Endothelial cell of umbilical vein (primary cell): ENCODE data around the gene LHFPL6. TPM values are rescaled to one million over a fixed set of nuclear protein-coding genes. Genes with fewer than 3 reads are reported as not detected.

Experiments
- BruUV-seq: library from RNA; stranded (reverse); fragments of 400-500 nt; replicated peaks from 2 replicates; lab custom pipeline; 2021; lab: Mats Ljungman, UMichigan
- CTCF ChIA-PET: fragments of 300-600, 350-600 bp; sonication (Branson Sonifier 250); formaldehyde crosslinking; loops from one replicate; lab custom pipeline; 2021; ENCODE audit warnings: antibody characterized with exemption, inconsistent platforms; lab: Charles Lee
- POLR2A ChIA-PET: fragments of 300-600, 350-600 bp; sonication (Branson Sonifier 250); formaldehyde crosslinking; loops from one replicate; lab custom pipeline; 2021; ENCODE audit warnings: antibody characterized with exemption, inconsistent platforms; lab: Charles Lee
- DNase-seq: peaks from one replicate; pipeline ENCODE4 v3.0.0-alpha.2; 2011; ENCODE audit warnings: low read depth, low spot score
- FAIRE-seq: peaks from 2 replicates; lab custom pipeline; 2011; peaks lifted over from hg19 to GRCh38; lab: Jason Lieb, UNC
- H2AFZ ChIP-seq: 2 replicates; pipeline ENCODE4 v1.6.0; 2012; ENCODE audit warnings: low read depth, low read length, control low read depth, inconsistent platforms
- H3K27ac ChIP-seq: 2 replicates; pipeline ENCODE4 v1.5.1; 2011; ENCODE audit warnings: low read depth, mild to moderate bottlenecking, control low read depth, low read length, moderate library complexity; ENCODE audit not compliant: insufficient read depth
- H3K27me3 ChIP-seq, 2 experiments: 2 replicates each; pipeline versions ENCODE4 v1.6.0 to v1.6.1; 2011; ENCODE audit warnings: low read length in 2 of 2, mixed read lengths in 1 of 2; ENCODE audit not compliant: control insufficient read depth in 2 of 2, insufficient read depth in 2 of 2
- H3K36me3 ChIP-seq, 2 experiments: 2 replicates in 1 of 2; 3 replicates in 1 of 2; pipeline ENCODE4 v1.5.1; 2011; ENCODE audit warnings: low read length in 2 of 2, mild to moderate bottlenecking in 1 of 2, moderate library complexity in 1 of 2; ENCODE audit not compliant: control insufficient read depth in 2 of 2, insufficient read depth in 2 of 2; ENCODE audit errors: extremely low read depth in 1 of 2
- H3K4me1 ChIP-seq: 3 replicates; pipeline ENCODE4 v1.5.1; 2011; ENCODE audit warnings: mild to moderate bottlenecking, low read length; ENCODE audit not compliant: control insufficient read depth, insufficient read depth; ENCODE audit errors: extremely low read depth
- H3K4me2 ChIP-seq: 2 replicates; pipeline ENCODE4 v1.6.1; 2011; ENCODE audit warnings: low read length, control low read depth, mixed read lengths; ENCODE audit not compliant: insufficient read depth
- H3K4me3 ChIP-seq, 3 experiments: fragments of 200-600 bp in 1 of 3; sonication (generic), shearing (Covaris generic) in 1 of 3; replicated peaks in 1 of 3; 2 replicates each; pipeline ENCODE4 v1.5.1; 2011 to 2016; ENCODE audit warnings: control low read depth in 3 of 3, low read length in 3 of 3, mild to moderate bottlenecking in 2 of 3, inconsistent platforms in 1 of 3, low read depth in 1 of 3, moderate library complexity in 1 of 3; ENCODE audit not compliant: insufficient read depth in 1 of 3
- H3K79me2 ChIP-seq: 2 replicates; pipeline ENCODE4 v1.6.0; 2012; ENCODE audit warnings: low read length, inconsistent platforms; ENCODE audit not compliant: control insufficient read depth, insufficient read depth
- H3K9ac ChIP-seq: replicated peaks from 2 replicates; pipeline ENCODE3; 2011; ENCODE audit warnings: low read length, control low read depth; ENCODE audit not compliant: insufficient read depth; ENCODE audit errors: extremely low read depth
- H3K9me1 ChIP-seq: replicated peaks from 3 replicates; pipeline ENCODE4 v1.6.0; 2011; ENCODE audit warnings: mild to moderate bottlenecking, low read length; ENCODE audit not compliant: control insufficient read depth, insufficient read depth; ENCODE audit errors: extremely low read depth
- H3K9me3 ChIP-seq: replicated peaks from 2 replicates; pipeline ENCODE4 v1.5.1; 2012; ENCODE audit warnings: low read length, inconsistent platforms; ENCODE audit not compliant: control insufficient read depth, insufficient read depth
- H4K20me1 ChIP-seq: replicated peaks from 2 replicates; pipeline ENCODE3; 2011; ENCODE audit warnings: mild to moderate bottlenecking, low read length; ENCODE audit not compliant: control insufficient read depth, insufficient read depth; ENCODE audit errors: extremely low read depth
- EZH2 ChIP-seq: IDR thresholded peaks from 2 replicates; pipeline ENCODE4 v1.6.1; 2012; ENCODE audit warnings: borderline replicate concordance, low read depth, mild to moderate bottlenecking, moderate library complexity, low read length, inconsistent platforms; ENCODE audit not compliant: severe bottlenecking
- FOS ChIP-seq: IDR thresholded peaks from 2 replicates; pipeline ENCODE4 v1.6.1; 2011; ENCODE audit warnings: mild to moderate bottlenecking, low read length, moderate library complexity, borderline replicate concordance; ENCODE audit not compliant: insufficient read depth
- GATA2 ChIP-seq: IDR thresholded peaks from 2 replicates; pipeline ENCODE4 v1.7.0; 2011; ENCODE audit warnings: low read depth, mild to moderate bottlenecking, moderate library complexity, mixed read lengths, low read length; ENCODE audit not compliant: insufficient read length, insufficient read depth
- JUN ChIP-seq: IDR thresholded peaks from 2 replicates; pipeline ENCODE4 v1.6.1; 2011; ENCODE audit warnings: borderline replicate concordance, low read depth; ENCODE audit not compliant: insufficient read length, insufficient read depth
- MAX ChIP-seq: IDR thresholded peaks from 2 replicates; pipeline ENCODE4 v1.6.1; 2011; ENCODE audit not compliant: insufficient read depth, insufficient read length
- MYC ChIP-seq: IDR thresholded peaks from one replicate; pipeline ENCODE4 v1.6.1; 2011; ENCODE audit warnings: mild to moderate bottlenecking, low read depth, low read length
- POLR2A ChIP-seq: IDR thresholded peaks from 2 replicates; pipeline ENCODE4 v1.6.1; 2012; ENCODE audit warnings: low read depth, mild to moderate bottlenecking, control low read depth, low read length
- POLR2AphosphoS5 ChIP-seq: IDR thresholded peaks from 2 replicates; pipeline ENCODE4 v1.6.1; 2012; ENCODE audit warnings: low read depth, mild to moderate bottlenecking, control low read depth, low read length, moderate library complexity; ENCODE audit not compliant: insufficient read depth
- dilution Hi-C: fragments of 300-500 bp; cut with MboI; formaldehyde crosslinking; loops from one replicate; pipeline ENCODE4 v1.15.0; 2019; ENCODE audit warnings: low sequenced_read_pairs; ENCODE audit not compliant: extremely low pct_ligation_motif_present
- intact Hi-C: fragments of 100-400 bp; cut with micrococcal nuclease; formaldehyde crosslinking; loops from one replicate; pipeline ENCODE4 v1.10.0; 2022
- polyA plus RNA-seq, 4 experiments: library from polyadenylated mRNA; depleted of rRNA in 3 of 4; stranded (reverse) in 3 of 4; unstranded in 1 of 4; fragments of >200 nt; gene quantifications; 2 replicates each; pipeline versions ENCODE4 v1.2.1 to v1.2.3, GENCODE V29; 2011 to 2012; ENCODE audit warnings: missing spikeins in 1 of 4
- total RNA-seq: library from RNA; stranded (reverse); gene quantifications from 2 replicates; pipeline ENCODE4 v1.2.3, GENCODE V29; 2021
- TF ChIP-seq, protein P1 (sequence below), 2 donors: IDR thresholded peaks; 1 replicate in 1 of 2; 2 replicates in 1 of 2; pipeline ENCODE4 v1.5.1; 2011; ENCODE audit warnings: low read length in 2 of 2, mild to moderate bottlenecking in 2 of 2, moderate library complexity in 2 of 2, control low read depth in 1 of 2, inconsistent platforms in 1 of 2, low read depth in 1 of 2; ENCODE audit not compliant: insufficient read depth in 1 of 2; ENCODE audit errors: extremely low read depth in 1 of 2

Gene LHFPL6
- total and polyA plus RNA-seq, 2 donors (not counting 3 experiments of a cell fraction or from before 2014, with no cell fraction given) = 17.5 to 19.4 TPM

DNA sequence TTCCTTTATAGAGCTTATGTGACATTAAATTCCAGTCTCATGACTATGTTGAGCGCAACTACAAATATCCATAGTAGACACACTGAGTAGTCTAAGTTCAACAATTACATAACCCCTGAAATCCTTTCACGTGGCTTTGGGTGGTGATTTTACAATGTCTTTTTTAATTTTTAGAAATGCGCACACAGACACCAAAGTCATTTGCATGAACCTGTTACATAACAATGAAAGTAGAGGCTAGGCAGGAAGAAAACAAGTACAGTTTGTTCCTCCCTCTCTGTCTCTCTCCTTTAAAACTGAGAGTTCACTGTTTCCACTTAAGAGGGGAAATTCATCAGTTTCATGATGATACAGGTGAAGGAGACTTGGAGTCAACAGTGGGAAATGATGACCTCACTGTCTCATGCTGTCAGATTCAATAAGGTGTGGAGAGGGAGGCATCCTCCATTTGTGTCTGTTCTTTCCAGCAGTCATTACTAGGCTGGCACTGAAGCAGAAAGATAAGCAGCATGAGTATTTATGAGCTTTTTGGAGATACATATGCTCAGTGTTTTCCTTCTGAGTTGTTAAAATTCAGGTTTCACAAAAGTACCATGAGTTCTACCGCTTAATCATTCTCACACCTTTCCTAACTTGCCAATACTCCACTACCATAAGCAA is 201.8 kb downstream of the LHFPL6 start:
- dilution Hi-C loops = no loop called here

More for the DNA sequence above, 201.8 kb downstream of the LHFPL6 start:
- no peak overlapping the region for H3K4me3 ChIP-seq
- no peaks in the 10 kb centered on the region for H3K9me1 ChIP-seq
- no peaks in the 10 kb centered on the region for H3K27me3 ChIP-seq
- no peak for TF ChIP-seq GATA2
- TF ChIP-seq POLR2AphosphoS5 = no peak
- no peak for TF ChIP-seq MYC
- no peak for TF ChIP-seq EZH2
- TF ChIP-seq, protein P1, sequence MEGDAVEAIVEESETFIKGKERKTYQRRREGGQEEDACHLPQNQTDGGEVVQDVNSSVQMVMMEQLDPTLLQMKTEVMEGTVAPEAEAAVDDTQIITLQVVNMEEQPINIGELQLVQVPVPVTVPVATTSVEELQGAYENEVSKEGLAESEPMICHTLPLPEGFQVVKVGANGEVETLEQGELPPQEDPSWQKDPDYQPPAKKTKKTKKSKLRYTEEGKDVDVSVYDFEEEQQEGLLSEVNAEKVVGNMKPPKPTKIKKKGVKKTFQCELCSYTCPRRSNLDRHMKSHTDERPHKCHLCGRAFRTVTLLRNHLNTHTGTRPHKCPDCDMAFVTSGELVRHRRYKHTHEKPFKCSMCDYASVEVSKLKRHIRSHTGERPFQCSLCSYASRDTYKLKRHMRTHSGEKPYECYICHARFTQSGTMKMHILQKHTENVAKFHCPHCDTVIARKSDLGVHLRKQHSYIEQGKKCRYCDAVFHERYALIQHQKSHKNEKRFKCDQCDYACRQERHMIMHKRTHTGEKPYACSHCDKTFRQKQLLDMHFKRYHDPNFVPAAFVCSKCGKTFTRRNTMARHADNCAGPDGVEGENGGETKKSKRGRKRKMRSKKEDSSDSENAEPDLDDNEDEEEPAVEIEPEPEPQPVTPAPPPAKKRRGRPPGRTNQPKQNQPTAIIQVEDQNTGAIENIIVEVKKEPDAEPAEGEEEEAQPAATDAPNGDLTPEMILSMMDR (IDR thresholded peaks at IDR 0.05; ENCODE audit: extremely low read depth in 1 of 2, insufficient read depth in 1 of 2, low read depth in 1 of 2, low read length in 2 of 2) = no peak
- TF ChIP-seq POLR2A = no peak
- no peak for TF ChIP-seq MAX
- TF ChIP-seq JUN = no peak
- no peak for TF ChIP-seq FOS
- no peaks in the 10 kb centered on the region for H3K36me3 ChIP-seq
- H2AFZ ChIP-seq = no peak overlapping the region
- no peaks in the 10 kb centered on the region for H4K20me1 ChIP-seq
- no peaks in the 10 kb centered on the region for H3K4me1 ChIP-seq
- POLR2A ChIA-PET = no interaction called here
- H3K79me2 ChIP-seq = no peaks in the 10 kb centered on the region
- no TSS peak for BruUV-seq
- H3K9ac ChIP-seq = no peak overlapping the region
- intact Hi-C loops = no loop called here
- no peak for FAIRE-seq
- no peak overlapping the region for H3K4me2 ChIP-seq
- CTCF ChIA-PET = interaction anchor here (1.0 kb wide), 1 partner anchor 14 kb away, joined by 3 read pairs; no protein-coding TSS in a partner anchor
- no peak overlapping the region for H3K27ac ChIP-seq
- H3K9me3 ChIP-seq = no peaks in the 10 kb centered on the region
- no peak for DNase-seq
